Peyer's patch (tissue), 4 donors: Measurements from ENCODE around the gene TNFAIP3. TPM values are rescaled to one million over a fixed set of nuclear protein-coding genes. Genes with fewer than 3 reads are reported as not detected.
A peak's percentile ranks its signal among the peaks of the same experiment; 100 is the strongest.

Source experiments
- DNase-seq, 3 donors: peaks; one replicate each; pipeline ENCODE4 v3.0.0-alpha.2; 2017 to 2019
- H3K27ac ChIP-seq, 4 donors: fragments of 200-600 bp; sonication (generic); one replicate each; pipeline ENCODE4 v1.5.1; 2016 to 2019
- H3K27me3 ChIP-seq, 2 donors: fragments of 200-600 bp; sonication (generic); one replicate each; pipeline ENCODE4 v1.5.1; 2019
- H3K36me3 ChIP-seq, 3 donors: fragments of 200-600 bp; sonication (generic); one replicate each; pipeline ENCODE4 v1.5.1; 2016 to 2019
- H3K4me1 ChIP-seq, 4 donors: fragments of 200-600 bp; sonication (generic); one replicate each; pipeline ENCODE4 v1.5.1; 2016 to 2019
- H3K4me3 ChIP-seq, 4 donors: fragments of 200-600 bp; sonication (generic); 1 replicate in 3 of 4; 2 replicates in 1 of 4; pipeline ENCODE4 v1.5.1; 2016 to 2019; ENCODE audit warnings: mild to moderate bottlenecking in 1 of 4
- H3K9me3 ChIP-seq, 4 donors: fragments of 200-600 bp; sonication (generic); one replicate each; pipeline ENCODE4 v1.5.1; 2016 to 2019; ENCODE audit warnings: mild to moderate bottlenecking in 1 of 4
- POLR2A ChIP-seq, 2 donors: fragments of 450-650 bp; IDR thresholded peaks; one replicate each; pipeline ENCODE4 v1.5.1; 2017; ENCODE audit warnings: antibody characterized with exemption in 2 of 2, mild to moderate bottlenecking in 2 of 2, moderate library complexity in 2 of 2
- total RNA-seq, 4 donors: library from RNA; depleted of rRNA; stranded (reverse); fragments of >200 nt; gene quantifications; one replicate each; pipeline ENCODE4 v1.1.0, GENCODE V29; 2016
- TF ChIP-seq, protein P1 (sequence below), 6 experiments: fragments of 450-650 bp in 4 of 6; fragments of 200-600 bp in 2 of 6; sonication (generic) in 1 of 6; IDR thresholded peaks; one replicate each; pipeline ENCODE4 v1.5.1; 2017 to 2019; ENCODE audit warnings: antibody characterized with exemption in 6 of 6, mild to moderate bottlenecking in 3 of 6, moderate library complexity in 1 of 6

The TNFAIP3 gene
- total RNA-seq, 4 donors from 2014 or later, result 19.3 to 66.8 (median 30.6) TPM

DNA sequence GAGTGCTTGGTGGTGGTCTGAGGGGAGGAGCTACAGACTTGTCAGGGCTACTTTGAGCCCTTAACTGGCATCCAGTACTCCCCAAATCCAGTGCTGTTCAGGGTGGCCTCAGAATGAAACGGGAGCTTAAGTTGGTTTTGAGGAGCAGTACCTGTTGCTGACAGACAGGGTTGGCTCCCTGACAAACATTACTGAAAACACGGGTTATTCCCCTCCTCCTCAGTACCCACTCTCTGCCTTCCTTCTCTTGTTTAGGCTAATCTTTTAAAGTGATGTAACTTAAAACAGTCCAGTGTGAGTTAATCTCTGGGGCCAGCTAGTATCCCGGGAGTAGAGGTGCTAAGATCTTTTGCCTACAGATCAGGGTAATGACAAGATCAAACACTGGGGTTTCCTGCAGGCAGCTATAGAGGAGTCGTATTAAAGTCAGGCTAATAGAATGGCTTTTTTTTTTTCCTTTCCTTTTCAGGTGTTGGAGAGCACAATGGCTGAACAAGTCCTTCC is 3.7 kb downstream of the TNFAIP3 start:
- peak overlapping the region; percentile 71 to 98 (median 96) for H3K27ac ChIP-seq
- H3K9me3 ChIP-seq, result no peaks in the 10 kb centered on the region
- peak overlapping the region; percentile 19 to 90 (median 62) for H3K4me3 ChIP-seq
- no peaks in the 10 kb centered on the region for H3K27me3 ChIP-seq
- peaks cover 0 to 36% (median 16%) of the 10 kb centered on the region in 4 donors for H3K4me1 ChIP-seq
- peak in 1 of 3 donors; percentile 62 for DNase-seq
- TF ChIP-seq, protein P1, sequence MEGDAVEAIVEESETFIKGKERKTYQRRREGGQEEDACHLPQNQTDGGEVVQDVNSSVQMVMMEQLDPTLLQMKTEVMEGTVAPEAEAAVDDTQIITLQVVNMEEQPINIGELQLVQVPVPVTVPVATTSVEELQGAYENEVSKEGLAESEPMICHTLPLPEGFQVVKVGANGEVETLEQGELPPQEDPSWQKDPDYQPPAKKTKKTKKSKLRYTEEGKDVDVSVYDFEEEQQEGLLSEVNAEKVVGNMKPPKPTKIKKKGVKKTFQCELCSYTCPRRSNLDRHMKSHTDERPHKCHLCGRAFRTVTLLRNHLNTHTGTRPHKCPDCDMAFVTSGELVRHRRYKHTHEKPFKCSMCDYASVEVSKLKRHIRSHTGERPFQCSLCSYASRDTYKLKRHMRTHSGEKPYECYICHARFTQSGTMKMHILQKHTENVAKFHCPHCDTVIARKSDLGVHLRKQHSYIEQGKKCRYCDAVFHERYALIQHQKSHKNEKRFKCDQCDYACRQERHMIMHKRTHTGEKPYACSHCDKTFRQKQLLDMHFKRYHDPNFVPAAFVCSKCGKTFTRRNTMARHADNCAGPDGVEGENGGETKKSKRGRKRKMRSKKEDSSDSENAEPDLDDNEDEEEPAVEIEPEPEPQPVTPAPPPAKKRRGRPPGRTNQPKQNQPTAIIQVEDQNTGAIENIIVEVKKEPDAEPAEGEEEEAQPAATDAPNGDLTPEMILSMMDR (IDR thresholded peaks at IDR 0.05), result peak; percentile 0 to 42 (median 24)
- peak in 1 of 2 donors; percentile 6 for TF ChIP-seq POLR2A (IDR thresholded peaks at IDR 0.05)
- peaks cover 0 to 23% (median 0%) of the 10 kb centered on the region in 3 donors for H3K36me3 ChIP-seq

DNA sequence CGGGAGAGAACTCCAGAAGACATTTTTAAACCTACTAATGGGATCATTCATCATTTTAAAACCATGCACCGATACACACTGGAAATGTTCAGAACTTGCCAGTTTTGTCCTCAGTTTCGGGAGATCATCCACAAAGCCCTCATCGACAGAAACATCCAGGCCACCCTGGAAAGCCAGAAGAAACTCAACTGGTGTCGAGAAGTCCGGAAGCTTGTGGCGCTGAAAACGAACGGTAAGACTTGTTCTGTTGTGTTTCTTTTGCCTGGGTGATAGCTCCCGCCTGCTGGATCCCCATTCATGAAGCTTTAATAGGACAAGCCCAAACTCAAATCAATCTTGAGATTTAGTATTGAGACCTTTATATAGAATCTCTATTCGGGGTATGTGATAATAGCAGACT is 4.2 kb downstream of the TNFAIP3 start:
- Histone ChIP-seq H3K27me3 (no peaks in the 10 kb centered on the region), H3K4me3 (peak overlapping the region; percentile 19 to 90 (median 62))

DNA sequence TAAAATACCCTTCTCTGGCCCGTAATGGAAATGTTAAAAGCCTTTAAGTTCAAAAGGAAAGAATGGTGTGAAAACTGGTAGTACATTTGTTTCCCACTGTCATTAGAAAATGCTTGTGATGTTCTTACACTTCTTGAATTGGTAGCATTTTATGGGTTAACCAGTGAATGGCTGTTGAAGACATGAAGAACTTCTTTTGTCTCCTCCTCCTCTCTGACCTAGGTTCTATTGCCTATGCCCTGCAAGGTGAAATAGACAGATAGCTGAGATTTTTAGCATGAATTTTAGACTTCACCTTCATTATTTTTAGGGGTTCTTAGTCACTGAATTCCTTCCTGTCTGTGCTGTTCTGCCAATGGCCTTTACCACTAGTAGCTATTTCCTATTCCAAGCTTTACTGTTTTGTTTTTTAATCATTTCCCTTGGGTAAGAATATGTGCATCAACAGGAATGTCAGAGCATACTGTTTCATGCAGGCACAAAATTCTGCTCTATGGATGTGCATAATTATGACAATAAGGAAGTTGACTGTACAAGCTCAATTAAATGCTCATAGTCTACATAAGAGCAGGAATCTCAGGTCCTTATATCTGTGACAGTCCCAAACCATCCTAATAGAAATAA is 4.9 kb downstream of the TNFAIP3 start:
- Histone ChIP-seq H3K4me1 (peaks cover 0 to 36% (median 14%) of the 10 kb centered on the region in 4 donors), H3K9me3 (no peaks in the 10 kb centered on the region), H3K27ac (peak overlapping the region; percentile 71 to 98 (median 96)), H3K36me3 (peaks cover 0 to 34% (median 4%) of the 10 kb centered on the region in 3 donors), H3K4me3 (peak overlapping the region in 3 of 4 donors; percentile 19 to 90 (median 89)), H3K27me3 (no peaks in the 10 kb centered on the region)
- TF ChIP-seq, protein P1 (IDR thresholded peaks at IDR 0.05), result no peak
- no peak for TF ChIP-seq POLR2A (IDR thresholded peaks at IDR 0.05)
- no peak for DNase-seq

More for the DNA sequence above, 4.2 kb downstream of the TNFAIP3 start:
- Histone ChIP-seq H3K9me3 (no peaks in the 10 kb centered on the region), H3K36me3 (peaks cover 0 to 28% (median 4%) of the 10 kb centered on the region in 3 donors), H3K27ac (peak overlapping the region; percentile 71 to 98 (median 96)), H3K4me1 (peaks cover 0 to 36% (median 15%) of the 10 kb centered on the region in 4 donors)
- TF ChIP-seq POLR2A (IDR thresholded peaks at IDR 0.05), result no peak
- TF ChIP-seq, protein P1 (IDR thresholded peaks at IDR 0.05), result no peak
- peak in 2 of 3 donors; percentile 56 to 64 for DNase-seq

DNA sequence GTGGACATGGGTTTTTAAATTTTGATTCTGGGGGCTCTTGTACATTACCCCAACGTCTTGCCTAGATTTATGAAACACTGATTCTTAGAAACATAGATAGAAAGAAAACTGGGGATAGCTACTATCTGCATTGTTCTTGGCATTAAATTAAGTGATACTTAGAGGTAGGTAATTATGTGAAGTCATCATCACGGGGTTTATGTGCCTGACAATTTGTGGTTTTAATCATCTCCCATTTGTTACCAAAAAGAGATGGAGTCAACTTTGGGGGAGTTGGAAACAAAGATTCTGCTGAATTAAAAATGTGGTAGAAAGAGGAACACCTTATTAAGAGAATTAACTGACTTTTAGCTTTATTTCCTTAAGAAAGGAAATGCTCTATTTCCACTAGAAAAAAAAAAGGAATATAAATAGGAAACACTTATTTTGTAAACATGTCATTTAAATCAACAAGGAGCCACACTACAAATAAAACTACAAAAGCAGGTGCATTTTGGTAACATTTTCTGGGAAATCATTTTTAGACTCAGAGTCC is 5.6 kb downstream of the TNFAIP3 start:
- peaks cover 0 to 36% (median 14%) of the 10 kb centered on the region in 4 donors for H3K4me1 ChIP-seq
- H3K27me3 ChIP-seq, result no peaks in the 10 kb centered on the region
- H3K9me3 ChIP-seq, result no peaks in the 10 kb centered on the region

DNA sequence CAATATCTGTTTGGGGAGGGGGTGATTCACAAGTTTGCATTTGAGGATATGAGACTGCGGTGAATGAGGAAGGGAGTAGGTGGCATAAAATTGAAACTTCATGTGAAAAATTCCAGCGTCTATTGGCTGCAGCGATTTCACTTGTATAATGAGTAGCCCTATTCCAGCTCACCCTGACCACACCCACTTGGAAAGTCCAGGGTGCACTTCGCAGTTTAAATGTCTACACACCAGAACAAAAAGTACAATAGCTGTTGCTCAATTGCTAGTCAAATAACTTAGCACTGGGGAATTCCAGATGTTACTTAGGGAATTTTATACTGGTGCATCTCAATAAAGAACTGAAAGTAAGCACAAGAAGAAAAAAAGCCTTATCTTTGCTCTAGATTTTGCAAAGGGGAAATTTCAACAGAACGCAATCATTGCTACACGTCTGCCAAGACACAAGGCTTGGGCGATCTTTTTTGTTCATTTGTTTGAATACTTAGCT is 6.3 kb downstream of the TNFAIP3 start:
- Histone ChIP-seq H3K36me3 (peaks cover 0 to 48% (median 4%) of the 10 kb centered on the region in 3 donors), H3K4me1 (peaks cover 0 to 36% (median 16%) of the 10 kb centered on the region in 4 donors), H3K27me3 (no peaks in the 10 kb centered on the region), H3K27ac (peak overlapping the region; percentile 47 to 97 (median 69)), H3K4me3 (peak overlapping the region in 2 of 4 donors; percentile 1 to 24), H3K9me3 (no peaks in the 10 kb centered on the region)
- TF ChIP-seq, protein P1 (IDR thresholded peaks at IDR 0.05), result no peak
- no peak for TF ChIP-seq POLR2A (IDR thresholded peaks at IDR 0.05)
- peak in 2 of 3 donors; percentile 66 to 92 for DNase-seq

More for the DNA sequence above, 5.6 kb downstream of the TNFAIP3 start:
- Histone ChIP-seq H3K27ac (peak overlapping the region; percentile 47 to 98 (median 84)), H3K36me3 (peaks cover 0 to 42% (median 4%) of the 10 kb centered on the region in 3 donors), H3K4me3 (peak overlapping the region in 2 of 4 donors; percentile 14 to 89)
- no peak for DNase-seq
- TF ChIP-seq, protein P1 (IDR thresholded peaks at IDR 0.05), result no peak
- no peak for TF ChIP-seq POLR2A (IDR thresholded peaks at IDR 0.05)
